ENCODE measurements around the gene HBE1. TPM values are rescaled to one million over a fixed set of nuclear protein-coding genes. Genes with fewer than 3 reads are reported as not detected.

The HBE1 gene
- total and polyA plus RNA-seq, 2 of the 8 experiments (the other 6 are each of a cell fraction or from before 2014, with no cell fraction given), result 0.39 TPM; not detected in 1

DNA sequence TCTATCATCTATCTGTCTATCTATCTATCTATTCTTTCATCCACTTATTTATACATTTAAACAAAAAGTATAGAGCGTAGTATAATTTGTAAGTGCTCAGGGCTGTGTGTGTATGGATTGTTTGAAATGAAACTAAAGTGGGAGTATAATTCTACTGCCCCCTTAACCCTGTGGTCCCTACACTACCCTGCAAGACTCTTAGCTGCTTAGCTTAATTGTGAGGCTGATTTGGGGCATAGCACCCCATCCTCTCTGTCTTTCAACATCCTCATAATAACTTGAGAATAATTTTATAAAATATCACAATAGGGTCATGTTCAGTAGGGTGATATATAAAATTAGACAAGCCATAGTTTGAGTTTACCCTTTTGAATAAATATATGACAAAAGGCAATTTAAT lies 20.4 kb upstream of the HBE1 start:
- no peak for DNase-seq (ENCODE audit: low read depth in 1 of 2, low spot score in 2 of 2)
- Histone ChIP-seq H3K27me3 (replicated peaks in 1 of 4; ENCODE audit: control insufficient read depth in 3 of 4, extremely low read depth in 1 of 4, insufficient read depth in 3 of 4, low read length in 3 of 4) (no peaks in the 10 kb centered on the region), H3K56ac (replicated peaks; ENCODE audit: insufficient read length, low read depth, low read length) (no peak overlapping the region), H2BK12ac (ENCODE audit: low read depth, low read length) (no peak overlapping the region), H3K4me3 (ENCODE audit: extremely low read depth in 1 of 4, insufficient read depth in 2 of 4, low read depth in 3 of 4, low read length in 4 of 4) (no peak overlapping the region), H2BK20ac (ENCODE audit: low read length) (no peak overlapping the region), H2AFZ (ENCODE audit: low read length) (no peak overlapping the region), H4K8ac (ENCODE audit: extremely low read depth, insufficient read depth, low read length) (no peak overlapping the region), H3K4me1 (replicated peaks in 1 of 4; ENCODE audit: control insufficient read depth in 3 of 4, insufficient read depth in 4 of 4, low read length in 3 of 4) (no peaks in the 10 kb centered on the region), H2BK15ac (ENCODE audit: low read length) (no peak overlapping the region), H4K5ac (ENCODE audit: insufficient read length, low read depth, low read length) (no peak overlapping the region), H4K91ac (replicated peaks; ENCODE audit: insufficient read length, low read length) (no peak overlapping the region), H2AK5ac (ENCODE audit: low read depth, low read length) (no peak overlapping the region), H3K23me2 (ENCODE audit: low read depth, low read length) (no peaks in the 10 kb centered on the region), H3K79me2 (ENCODE audit: control insufficient read depth in 1 of 2, insufficient read depth in 2 of 2, low read length in 2 of 2) (no peaks in the 10 kb centered on the region), H3K23ac (ENCODE audit: insufficient read length) (no peak overlapping the region), H3K36me3 (ENCODE audit: control insufficient read depth in 2 of 4, insufficient read depth in 4 of 4, low read length in 3 of 4) (no peaks in the 10 kb centered on the region), H2BK120ac (replicated peaks; ENCODE audit: low read depth, low read length) (no peak overlapping the region), H3K9ac (replicated peaks in 1 of 4; ENCODE audit: extremely low read depth in 1 of 4, low read depth in 3 of 4, low read length in 3 of 4) (no peak overlapping the region), H3K79me1 (ENCODE audit: low read depth, low read length) (no peaks in the 10 kb centered on the region), H3K27ac (ENCODE audit: low read depth, low read length) (no peak overlapping the region), H3K4ac (replicated peaks; ENCODE audit: insufficient read length, low read depth, low read length) (no peak overlapping the region), H2BK5ac (ENCODE audit: low read depth, low read length) (no peak overlapping the region), H3K18ac (ENCODE audit: extremely low read depth, low read length) (no peak overlapping the region), H3K9me3 (ENCODE audit: insufficient read depth in 2 of 2, low read depth in 1 of 2, low read length in 1 of 2) (no peaks in the 10 kb centered on the region; a peak in 1 of 4 replicates), H3K4me2 (ENCODE audit: insufficient read depth in 1 of 2, low read depth in 2 of 2, low read length in 2 of 2) (no peak overlapping the region), H3K14ac (ENCODE audit: insufficient read length) (no peak overlapping the region), H4K20me1 (replicated peaks in 1 of 2; ENCODE audit: control insufficient read depth in 1 of 2, insufficient read depth in 2 of 2, low read length in 2 of 2) (no peaks in the 10 kb centered on the region)
- ChIA-PET POLR2A (ENCODE audit: partially characterized antibody) (no interaction called here), CTCF (ENCODE audit: partially characterized antibody) (interaction anchor here (0.8 to 4.2 kb wide), 18 partner anchors 10 to 517 kb away, joined by 3 to 48 read pairs (median 4); no protein-coding TSS in a partner anchor)
- WGBS, 2 experiments (ENCODE audit: extremely low coverage in 1 of 2, insufficient coverage in 1 of 2, insufficient read length in 1 of 2, insufficient replicate concordance in 2 of 2, low coverage in 1 of 2, low lambda C conversion rate in 2 of 2, missing lambda C conversion rate in 1 of 2), result 96% methylated on average over 1 of the region's 1 CpG; no CpG with 5 or more reads in 1 of the 2 experiments
- no peak for FAIRE-seq
- TF ChIP-seq BCL11A (IDR thresholded peaks at IDR 0.05; ENCODE audit: low read depth in 2 of 2, low read length in 2 of 2) (no peak), EP300 (IDR thresholded peaks at IDR 0.05; ENCODE audit: borderline replicate concordance in 1 of 2, low read depth in 2 of 2, low read length in 2 of 2) (no peak), HDAC6 (IDR thresholded peaks at IDR 0.05; ENCODE audit: low read depth, low read length) (no peak), POLR2AphosphoS5 (IDR thresholded peaks at IDR 0.05; ENCODE audit: low read depth, low read length) (no peak), RNF2 (IDR thresholded peaks at IDR 0.05; ENCODE audit: borderline replicate concordance, low read depth, low read length, missing control alignments, poor library complexity, severe bottlenecking) (no peak), BRCA1 (IDR thresholded peaks at IDR 0.05; ENCODE audit: low read depth, low read length) (no peak), ASH2L (IDR thresholded peaks at IDR 0.05; ENCODE audit: low read length) (no peak), KDM5A (IDR thresholded peaks at IDR 0.05; ENCODE audit: low read length) (no peak), SIRT6 (IDR thresholded peaks at IDR 0.05; ENCODE audit: low read length) (no peak), FOSL1 (IDR thresholded peaks at IDR 0.05; ENCODE audit: insufficient read depth, low read depth, low read length) (no peak), RBBP5 (IDR thresholded peaks at IDR 0.05; ENCODE audit: borderline replicate concordance, low read depth, low read length) (no peak), SP2 (IDR thresholded peaks at IDR 0.05; ENCODE audit: low read length) (no peak)
- TF ChIP-seq, protein P1, sequence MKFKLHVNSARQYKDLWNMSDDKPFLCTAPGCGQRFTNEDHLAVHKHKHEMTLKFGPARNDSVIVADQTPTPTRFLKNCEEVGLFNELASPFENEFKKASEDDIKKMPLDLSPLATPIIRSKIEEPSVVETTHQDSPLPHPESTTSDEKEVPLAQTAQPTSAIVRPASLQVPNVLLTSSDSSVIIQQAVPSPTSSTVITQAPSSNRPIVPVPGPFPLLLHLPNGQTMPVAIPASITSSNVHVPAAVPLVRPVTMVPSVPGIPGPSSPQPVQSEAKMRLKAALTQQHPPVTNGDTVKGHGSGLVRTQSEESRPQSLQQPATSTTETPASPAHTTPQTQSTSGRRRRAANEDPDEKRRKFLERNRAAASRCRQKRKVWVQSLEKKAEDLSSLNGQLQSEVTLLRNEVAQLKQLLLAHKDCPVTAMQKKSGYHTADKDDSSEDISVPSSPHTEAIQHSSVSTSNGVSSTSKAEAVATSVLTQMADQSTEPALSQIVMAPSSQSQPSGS (IDR thresholded peaks at IDR 0.05; ENCODE audit: low read length), result no peak

All from H1 (cell line).